ENCODE measurements around the gene SLX9.

The SLX9 gene

GRCh38 chr21:45002381-45003204 lies 62.8 kb downstream of the SLX9 start:
- H3K4me3 ChIP-seq (ENCODE audit: low read depth, low read length): no peak overlapping the region
- TF ChIP-seq CTCF (IDR thresholded peaks at IDR 0.05; ENCODE audit: borderline replicate concordance, insufficient read depth, low read depth, low read length): no peak

- TF ChIP-seq CTCF (IDR thresholded peaks at IDR 0.05; ENCODE audit: borderline replicate concordance, insufficient read depth, low read depth, low read length): no peak
- no peak overlapping the region for H3K4me3 ChIP-seq (ENCODE audit: low read depth, low read length)
Measured at GRCh38 chr21:45003331-45004058, 63.7 kb downstream of the SLX9 start.

GRCh38 chr21:45004059-45004422 lies 64.2 kb downstream of the SLX9 start:
- TF ChIP-seq CTCF (IDR thresholded peaks at IDR 0.05; ENCODE audit: borderline replicate concordance, insufficient read depth, low read depth, low read length): no peak
- no peak overlapping the region for H3K4me3 ChIP-seq (ENCODE audit: low read depth, low read length)

- H3K4me3 ChIP-seq (ENCODE audit: low read depth, low read length): no peak overlapping the region
- TF ChIP-seq CTCF (IDR thresholded peaks at IDR 0.05; ENCODE audit: borderline replicate concordance, insufficient read depth, low read depth, low read length): no peak
Measured at GRCh38 chr21:45004481-45005247, 64.8 kb downstream of the SLX9 start.

- no peak for TF ChIP-seq CTCF (IDR thresholded peaks at IDR 0.05; ENCODE audit: borderline replicate concordance, insufficient read depth, low read depth, low read length)
- no peak overlapping the region for H3K4me3 ChIP-seq (ENCODE audit: low read depth, low read length)
Measured at GRCh38 chr21:45006536-45007095, 66.8 kb downstream of the SLX9 start.

- H3K4me3 ChIP-seq (ENCODE audit: low read depth, low read length): no peak overlapping the region
- no peak for TF ChIP-seq CTCF (IDR thresholded peaks at IDR 0.05; ENCODE audit: borderline replicate concordance, insufficient read depth, low read depth, low read length)
Measured at GRCh38 chr21:45009616-45010015, 69.8 kb downstream of the SLX9 start.

All from GM12875 (cell line).